H9 (cell line): Measurements from ENCODE around the gene MAP9. TPM values are rescaled to one million over a fixed set of nuclear protein-coding genes. Genes with fewer than 3 reads are reported as not detected.

Source experiments
- DNase-seq: peaks from one replicate; pipeline ENCODE4 v3.0.0-alpha.2; 2017
- H2AFZ ChIP-seq: one replicate; pipeline ENCODE4 v1.6.1; 2013; ENCODE audit warnings: mild to moderate bottlenecking, low read length, control low read depth, moderate library complexity
- H2AK5ac ChIP-seq: 2 replicates; pipeline ENCODE4 v1.6.1; 2013; ENCODE audit warnings: low read length, control low read depth, mixed read lengths; ENCODE audit not compliant: insufficient read length
- H2BK120ac ChIP-seq: one replicate; pipeline ENCODE4 v1.6.1; 2013; ENCODE audit warnings: low read depth, mild to moderate bottlenecking, low read length, control low read depth, inconsistent platforms; ENCODE audit not compliant: poor library complexity, severe bottlenecking
- H2BK12ac ChIP-seq: 2 replicates; pipeline ENCODE4 v1.6.1; 2013; ENCODE audit warnings: low read length, control low read depth, mixed read lengths, low read depth; ENCODE audit not compliant: insufficient read length
- H2BK15ac ChIP-seq: 2 replicates; pipeline ENCODE4 v1.6.1; 2013; ENCODE audit warnings: low read depth, low read length, control low read depth
- H2BK20ac ChIP-seq: one replicate; pipeline ENCODE4 v1.6.1; 2013; ENCODE audit warnings: low read depth, mild to moderate bottlenecking, low read length, control low read depth, inconsistent platforms; ENCODE audit not compliant: poor library complexity, severe bottlenecking
- H2BK5ac ChIP-seq: 2 replicates; pipeline ENCODE4 v1.6.1; 2013; ENCODE audit warnings: low read length, control low read depth, mixed read lengths; ENCODE audit not compliant: insufficient read length
- H3K14ac ChIP-seq: 2 replicates; pipeline ENCODE4 v1.6.1; 2013; ENCODE audit warnings: low read length, control low read depth; ENCODE audit not compliant: insufficient read depth
- H3K18ac ChIP-seq: 2 replicates; pipeline ENCODE4 v1.6.1; 2013; ENCODE audit warnings: low read depth, mild to moderate bottlenecking, mixed read lengths, low read length, control low read depth; ENCODE audit not compliant: insufficient read length
- H3K23ac ChIP-seq: 2 replicates; pipeline ENCODE4 v1.6.1; 2013; ENCODE audit warnings: low read length, control low read depth, mixed read lengths, low read depth; ENCODE audit not compliant: insufficient read length
- H3K23me2 ChIP-seq: 2 replicates; pipeline ENCODE4 v1.6.1; 2013; ENCODE audit warnings: low read depth, mild to moderate bottlenecking, mixed read lengths, low read length, control low read depth; ENCODE audit not compliant: insufficient read length, poor library complexity, severe bottlenecking
- H3K27ac ChIP-seq: 2 replicates; pipeline ENCODE4 v1.5.1; 2013; ENCODE audit warnings: low read length, control low read depth, mixed read lengths, low read depth; ENCODE audit not compliant: insufficient read length
- H3K27me3 ChIP-seq: 2 replicates; pipeline ENCODE4 v1.6.1; 2013; ENCODE audit warnings: low read length, control low read depth, inconsistent platforms; ENCODE audit not compliant: insufficient read depth
- H3K4ac ChIP-seq: 2 replicates; pipeline ENCODE4 v1.6.1; 2013; ENCODE audit warnings: low read depth, mild to moderate bottlenecking, control low read depth, inconsistent platforms, low read length, moderate library complexity
- H3K4me1 ChIP-seq: 2 replicates; pipeline ENCODE4 v1.6.1; 2013; ENCODE audit warnings: low read length, control low read depth, inconsistent platforms; ENCODE audit not compliant: insufficient read depth
- H3K4me2 ChIP-seq: 2 replicates; pipeline ENCODE4 v1.6.1; 2013; ENCODE audit warnings: low read length, control low read depth, mixed read lengths; ENCODE audit not compliant: insufficient read length, insufficient read depth
- H3K56ac ChIP-seq: 2 replicates; pipeline ENCODE4 v1.6.1; 2013; ENCODE audit warnings: low read depth, mild to moderate bottlenecking, mixed read lengths, low read length, control low read depth; ENCODE audit not compliant: insufficient read length
- H3K79me1 ChIP-seq: 2 replicates; pipeline ENCODE4 v1.6.1; 2013; ENCODE audit warnings: low read depth, mild to moderate bottlenecking, moderate library complexity, low read length, control low read depth, inconsistent platforms; ENCODE audit not compliant: insufficient read depth, poor library complexity, severe bottlenecking
- H3K79me2 ChIP-seq: 2 replicates; pipeline ENCODE4 v1.6.1; 2013; ENCODE audit warnings: low read length, control low read depth, inconsistent platforms; ENCODE audit not compliant: insufficient read depth
- H3K9ac ChIP-seq: 2 replicates; pipeline ENCODE4 v1.6.1; 2013; ENCODE audit warnings: low read length, control low read depth, mixed read lengths; ENCODE audit not compliant: insufficient read length; ENCODE audit errors: extremely low read depth
- H3K9me3 ChIP-seq: one replicate; pipeline ENCODE4 v1.6.1; 2013; ENCODE audit warnings: low read depth, low read length, inconsistent platforms; ENCODE audit not compliant: control insufficient read depth
- H3T11ph ChIP-seq: one replicate; pipeline ENCODE4 v1.6.1; 2013; ENCODE audit warnings: mild to moderate bottlenecking, low read length, control low read depth, inconsistent platforms
- H4K20me1 ChIP-seq: one replicate; pipeline ENCODE4 v1.6.1; 2013; ENCODE audit not compliant: control insufficient read depth, insufficient read length, insufficient read depth
- H4K5ac ChIP-seq: 2 replicates; pipeline ENCODE4 v1.6.1; 2013; ENCODE audit warnings: low read depth, mild to moderate bottlenecking, mixed read lengths, low read length, control low read depth; ENCODE audit not compliant: insufficient read length
- H4K8ac ChIP-seq: replicated peaks from 2 replicates; pipeline ENCODE4 v1.6.1; 2013; ENCODE audit warnings: low read length, control low read depth, mixed read lengths, low read depth; ENCODE audit not compliant: insufficient read length
- H4K91ac ChIP-seq: 2 replicates; pipeline ENCODE4 v1.6.1; 2013; ENCODE audit warnings: low read depth, mild to moderate bottlenecking, moderate library complexity, mixed read lengths, low read length, control low read depth; ENCODE audit not compliant: insufficient read length
- H3K27ac Mint-ChIP-seq, 3 experiments: 2 replicates in 2 of 3; 3 replicates in 1 of 3; pipeline ENCODE4 v1.8.0; 2020 to 2021; ENCODE audit warnings: mixed read lengths in 3 of 3, mild to moderate bottlenecking in 1 of 3, moderate library complexity in 1 of 3
- H3K27me3 Mint-ChIP-seq: 2 replicates; pipeline ENCODE4 v1.8.0; 2021; ENCODE audit warnings: low read depth, mild to moderate bottlenecking, moderate library complexity, mixed read lengths
- H3K36me3 Mint-ChIP-seq, 3 experiments: 2 replicates in 2 of 3; 3 replicates in 1 of 3; pipeline ENCODE4 v1.8.0; 2020 to 2021; ENCODE audit warnings: low read depth in 3 of 3, mixed read lengths in 3 of 3; ENCODE audit not compliant: insufficient read depth in 1 of 3
- H3K4me1 Mint-ChIP-seq, 2 experiments: 2 replicates each; pipeline ENCODE4 v1.8.0; 2020; ENCODE audit warnings: mixed read lengths in 2 of 2
- H3K4me3 Mint-ChIP-seq, 2 experiments: 2 replicates in 1 of 2; 3 replicates in 1 of 2; pipeline ENCODE4 v1.8.0; 2020 to 2021; ENCODE audit warnings: mild to moderate bottlenecking in 2 of 2, mixed read lengths in 2 of 2, moderate library complexity in 1 of 2
- H3K9me3 Mint-ChIP-seq, 2 experiments: 2 replicates in 1 of 2; 3 replicates in 1 of 2; pipeline ENCODE4 v1.8.0; 2020; ENCODE audit warnings: mild to moderate bottlenecking in 2 of 2, mixed read lengths in 2 of 2, moderate library complexity in 1 of 2
- CTCF ChIP-seq: fragments of 200-600 bp; sonication (generic); conservative IDR thresholded peaks from 3 replicates; pipeline ENCODE4 v1.8.0; 2021; ENCODE audit warnings: antibody characterized with exemption, mild to moderate bottlenecking
- WGBS: extraction: QIAGEN DNeasy Blood & Tissue Kit; methylation state at CpG from one replicate; pipeline ENCODE4 v1.1.7; 2013; ENCODE audit warnings: missing lambda C conversion rate, low lambda C conversion rate, mixed read lengths; ENCODE audit not compliant: insufficient read length; ENCODE audit errors: extremely low coverage; 5-methylcytosine and 5-hydroxymethylcytosine counted together
- total RNA-seq: library from RNA; stranded (reverse); gene quantifications from 2 replicates; pipeline ENCODE4 v1.2.1, GENCODE V29; 2021

Gene MAP9
- total RNA-seq, 1 experiment from 2014 or later, result 15.4 TPM

- Histone ChIP-seq H3K9ac (no peak overlapping the region), H2AFZ (no peak overlapping the region), H3K79me1 (no peaks in the 10 kb centered on the region), H3T11ph (no peak overlapping the region), H2BK12ac (no peak overlapping the region), H4K91ac (no peak overlapping the region), H3K27me3 (no peaks in the 10 kb centered on the region), H3K14ac (no peak overlapping the region), H4K20me1 (no peaks in the 10 kb centered on the region), H3K23ac (no peak overlapping the region), H3K18ac (no peak overlapping the region), H3K4me2 (no peak overlapping the region), H3K27ac (no peak overlapping the region), H2AK5ac (no peak overlapping the region), H3K9me3 (no peaks in the 10 kb centered on the region), H3K4ac (no peak overlapping the region), H2BK120ac (no peak overlapping the region), H3K23me2 (no peaks in the 10 kb centered on the region), H4K8ac (no peak overlapping the region), H2BK5ac (no peak overlapping the region), H3K4me1 (no peaks in the 10 kb centered on the region), H3K79me2 (no peaks in the 10 kb centered on the region), H4K5ac (no peak overlapping the region), H2BK15ac (no peak overlapping the region), H3K56ac (no peak overlapping the region), H2BK20ac (no peak overlapping the region)
- DNase-seq, result no peak
- no CpG with 5 or more reads among the region's 2 CpGs for WGBS
- H3K27me3 Mint-ChIP-seq, result peaks cover 42% of the 10 kb centered on the region
- no peaks in the 10 kb centered on the region for H3K9me3 Mint-ChIP-seq
- no peak overlapping the region for H3K4me3 Mint-ChIP-seq
- TF ChIP-seq CTCF, result no peak
- no peak overlapping the region for H3K27ac Mint-ChIP-seq
- H3K4me1 Mint-ChIP-seq, result no peaks in the 10 kb centered on the region
- H3K36me3 Mint-ChIP-seq, result no peaks in the 10 kb centered on the region
These were observed 28.3 kb upstream of the MAP9 start for GRCh38 chr4:155405059-155405458.
